Caco-2 (cell line): ENCODE results near the gene RSPH9. TPM values are rescaled to one million over a fixed set of nuclear protein-coding genes. Genes with fewer than 3 reads are reported as not detected.

Experiments
- BruUV-seq: library from RNA; stranded (reverse); fragments of 400-500 nt; replicated peaks from 2 replicates; lab custom pipeline; 2021; lab: Mats Ljungman, UMichigan
- CTCF ChIA-PET: fragments of 300-600 bp; sonication (Branson Sonifier 250); formaldehyde crosslinking; loops from one replicate; lab custom pipeline; 2022; ENCODE audit warnings: antibody characterized with exemption; lab: Charles Lee
- POLR2A ChIA-PET: fragments of 300-600 bp; sonication (Branson Sonifier 250); formaldehyde crosslinking; loops from one replicate; lab custom pipeline; 2022; ENCODE audit warnings: antibody characterized with exemption; lab: Charles Lee
- DNase-seq, 2 experiments: peaks; one replicate each; pipeline versions ENCODE4 v3.0.0 to v3.0.0-alpha.2; 2020 to 2022
- H3K27me3 ChIP-seq: replicated peaks from 2 replicates; pipeline ENCODE4 v1.6.0; 2011; ENCODE audit warnings: low read length; ENCODE audit not compliant: control insufficient read depth, insufficient read depth
- H3K36me3 ChIP-seq: 2 replicates; pipeline ENCODE4 v1.5.1; 2011; ENCODE audit warnings: low read length; ENCODE audit not compliant: control insufficient read depth, insufficient read depth
- H3K4me1 ChIP-seq: fragments of 250-450 bp; sonication (Bioruptor Pico); 2 replicates; pipeline ENCODE4 v1.5.1; 2020; ENCODE audit warnings: mild to moderate bottlenecking
- H3K4me3 ChIP-seq: 2 replicates; pipeline ENCODE4 v1.5.1; 2011; ENCODE audit warnings: low read depth, mild to moderate bottlenecking, control low read depth, low read length
- H3K9me3 ChIP-seq: fragments of 250-450 bp; sonication (Bioruptor Pico); 2 replicates; pipeline ENCODE4 v1.5.1; 2020; ENCODE audit warnings: mild to moderate bottlenecking, moderate library complexity
- H3K27ac Mint-ChIP-seq: one replicate; pipeline ENCODE4 v1.8.0; 2022; ENCODE audit warnings: mixed read lengths; ENCODE audit not compliant: unreplicated experiment
- H3K27me3 Mint-ChIP-seq: one replicate; pipeline ENCODE4 v1.8.0; 2022; ENCODE audit warnings: mixed read lengths; ENCODE audit not compliant: insufficient read depth, unreplicated experiment
- H3K36me3 Mint-ChIP-seq: one replicate; pipeline ENCODE4 v1.8.0; 2022; ENCODE audit warnings: mild to moderate bottlenecking, mixed read lengths; ENCODE audit not compliant: insufficient read depth, unreplicated experiment
- H3K4me1 Mint-ChIP-seq: one replicate; pipeline ENCODE4 v1.8.0; 2022; ENCODE audit warnings: low read depth, mixed read lengths; ENCODE audit not compliant: unreplicated experiment
- H3K4me3 Mint-ChIP-seq: one replicate; pipeline ENCODE4 v1.8.0; 2022; ENCODE audit warnings: mild to moderate bottlenecking, moderate library complexity, mixed read lengths; ENCODE audit not compliant: unreplicated experiment
- H3K9me3 Mint-ChIP-seq: one replicate; pipeline ENCODE4 v1.8.0; 2022; ENCODE audit warnings: mixed read lengths; ENCODE audit not compliant: unreplicated experiment
- intact Hi-C: fragments of 100-400 bp; cut with micrococcal nuclease; formaldehyde crosslinking; loops from one replicate; pipeline ENCODE4 v1.10.0; 2022; ENCODE audit not compliant: unreplicated experiment
- total RNA-seq: library from RNA; stranded (reverse); gene quantifications from 2 replicates; pipeline ENCODE4 v1.2.3, GENCODE V29; 2022
- TF ChIP-seq, protein P1 (sequence below), 2 experiments: fragments of 200-600 bp in 1 of 2; IDR thresholded peaks; 1 replicate in 1 of 2; 2 replicates in 1 of 2; pipeline versions ENCODE4 v1.5.1 to v1.8.0; 2011 to 2022; ENCODE audit warnings: antibody characterized with exemption in 1 of 2, control low read depth in 1 of 2, inconsistent platforms in 1 of 2, low read depth in 1 of 2, low read length in 1 of 2, mild to moderate bottlenecking in 1 of 2, moderate library complexity in 1 of 2; ENCODE audit not compliant: insufficient read depth in 1 of 2, severe bottlenecking in 1 of 2, unreplicated experiment in 1 of 2

RSPH9 gene
- total RNA-seq, 1 experiment from 2014 or later = not detected

DNA sequence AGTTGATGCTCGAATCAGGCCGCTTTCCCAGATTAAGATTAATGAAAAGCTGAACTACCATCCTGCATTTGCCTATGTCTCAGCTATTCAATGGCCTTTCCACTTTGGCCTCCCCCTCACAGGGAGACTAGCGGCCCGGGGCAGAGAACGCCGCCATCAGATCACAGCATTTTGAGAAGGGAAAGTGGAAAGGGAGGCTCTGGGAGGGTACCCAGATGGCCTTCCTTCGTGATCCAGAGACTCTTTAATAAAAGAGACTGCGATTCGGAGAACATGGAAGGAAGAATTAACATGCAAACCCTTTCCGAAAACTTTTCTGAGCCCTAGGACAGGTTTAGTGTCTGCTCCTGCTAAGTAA is 42.2 kb downstream of the RSPH9 start:
- Histone ChIP-seq H3K27me3 (no peaks in the 10 kb centered on the region), H3K4me3 (peak overlapping the region; percentile 78), H3K9me3 (no peaks in the 10 kb centered on the region), H3K4me1 (peaks cover 22% of the 10 kb centered on the region; the same call in 1 of the 2 replicates), H3K36me3 (no peaks in the 10 kb centered on the region)
- no TSS peak for BruUV-seq
- Mint-ChIP-seq H3K9me3 (no peaks in the 10 kb centered on the region), H3K4me3 (peak overlapping the region; percentile 91), H3K4me1 (peaks cover 39% of the 10 kb centered on the region), H3K27me3 (no peaks in the 10 kb centered on the region), H3K36me3 (peaks cover 8% of the 10 kb centered on the region), H3K27ac (peak overlapping the region; percentile 93)
- TF ChIP-seq, protein P1, sequence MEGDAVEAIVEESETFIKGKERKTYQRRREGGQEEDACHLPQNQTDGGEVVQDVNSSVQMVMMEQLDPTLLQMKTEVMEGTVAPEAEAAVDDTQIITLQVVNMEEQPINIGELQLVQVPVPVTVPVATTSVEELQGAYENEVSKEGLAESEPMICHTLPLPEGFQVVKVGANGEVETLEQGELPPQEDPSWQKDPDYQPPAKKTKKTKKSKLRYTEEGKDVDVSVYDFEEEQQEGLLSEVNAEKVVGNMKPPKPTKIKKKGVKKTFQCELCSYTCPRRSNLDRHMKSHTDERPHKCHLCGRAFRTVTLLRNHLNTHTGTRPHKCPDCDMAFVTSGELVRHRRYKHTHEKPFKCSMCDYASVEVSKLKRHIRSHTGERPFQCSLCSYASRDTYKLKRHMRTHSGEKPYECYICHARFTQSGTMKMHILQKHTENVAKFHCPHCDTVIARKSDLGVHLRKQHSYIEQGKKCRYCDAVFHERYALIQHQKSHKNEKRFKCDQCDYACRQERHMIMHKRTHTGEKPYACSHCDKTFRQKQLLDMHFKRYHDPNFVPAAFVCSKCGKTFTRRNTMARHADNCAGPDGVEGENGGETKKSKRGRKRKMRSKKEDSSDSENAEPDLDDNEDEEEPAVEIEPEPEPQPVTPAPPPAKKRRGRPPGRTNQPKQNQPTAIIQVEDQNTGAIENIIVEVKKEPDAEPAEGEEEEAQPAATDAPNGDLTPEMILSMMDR (IDR thresholded peaks at IDR 0.05; ENCODE audit: insufficient read depth in 1 of 2, low read depth in 1 of 2, low read length in 1 of 2, severe bottlenecking in 1 of 2, unreplicated experiment in 1 of 2) = no peak
- CTCF ChIA-PET = interaction anchor here (1.0 kb wide), 1 partner anchor 82 kb away, joined by 3 read pairs; no protein-coding TSS in a partner anchor
- DNase-seq = no peak
- POLR2A ChIA-PET = no interaction called here
- intact Hi-C loops = no loop called here

DNA sequence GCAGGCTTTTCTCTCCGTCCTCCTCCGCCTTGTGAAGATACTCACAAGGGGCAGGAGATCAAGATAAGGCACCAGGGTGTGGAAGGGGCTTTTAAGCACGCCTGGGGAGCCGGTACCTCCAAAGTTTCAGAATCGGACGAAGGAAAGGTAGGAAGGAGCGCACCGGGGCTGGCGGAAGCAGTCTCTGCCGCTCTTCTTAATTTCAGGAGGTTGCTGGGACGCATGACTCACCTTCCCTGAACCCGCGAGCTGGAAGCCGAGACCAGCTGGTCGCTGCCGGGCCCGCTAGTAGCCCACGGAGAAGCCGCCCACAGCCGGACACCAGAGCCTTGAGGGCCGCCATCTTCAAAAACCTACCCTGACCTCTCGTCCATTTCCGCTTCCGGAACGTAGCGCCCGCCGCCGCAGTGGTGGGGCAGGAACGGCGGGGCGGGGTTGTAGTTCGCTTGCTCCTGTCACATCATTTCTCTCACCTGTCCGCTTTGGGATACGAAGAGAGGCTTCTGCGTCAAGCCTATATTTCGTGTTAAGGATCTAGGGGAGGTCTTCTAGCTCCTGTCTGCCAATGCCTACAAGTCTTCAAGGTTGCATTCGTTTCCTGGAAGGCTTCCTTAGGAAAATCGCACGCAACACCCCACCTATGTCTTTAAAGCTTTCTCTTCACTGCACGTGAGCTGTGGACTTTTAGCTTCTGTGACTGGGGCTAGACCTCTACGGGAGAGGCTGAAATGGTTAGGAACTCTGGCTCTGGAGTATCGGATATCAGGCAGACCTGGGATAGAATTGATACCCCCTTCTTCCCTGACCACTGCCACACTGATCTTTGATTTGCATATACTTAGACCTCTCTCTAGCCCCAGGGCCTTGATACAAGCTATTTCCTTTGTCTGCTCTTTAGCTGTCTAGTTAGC is 42.9 kb downstream of the RSPH9 start, which contains the start of gene MRPS18A:
TSS of gene MRPS18A (minus strand) at position 355 of the 911 bp plus-strand sequence. CDS start at position 343, 12 bp downstream.
- Histone ChIP-seq H3K9me3 (no peaks in the 10 kb centered on the region), H3K4me1 (peaks cover 16% of the 10 kb centered on the region; the same call in 1 of the 2 replicates), H3K4me3 (peak within 1 kb of the TSS; percentile 78), H3K27me3 (no peaks in the 10 kb centered on the region), H3K36me3 (no peaks in the 10 kb centered on the region)
- TF ChIP-seq, protein P1 (IDR thresholded peaks at IDR 0.05; ENCODE audit: insufficient read depth in 1 of 2, low read depth in 1 of 2, low read length in 1 of 2, severe bottlenecking in 1 of 2, unreplicated experiment in 1 of 2) = no peak
- no peaks in the 10 kb centered on the region for H3K9me3 Mint-ChIP-seq
- H3K27ac Mint-ChIP-seq = peak within 1 kb of the TSS; percentile 93
- BruUV-seq = TSS peak; percentile 61
- H3K27me3 Mint-ChIP-seq = no peaks in the 10 kb centered on the region
- ChIA-PET CTCF (interaction anchor here (0.7 to 1.1 kb wide), 3 partner anchors 20 to 391 kb away, joined by 3 to 5 read pairs (median 3); no protein-coding TSS in a partner anchor), POLR2A (no interaction called here)
- peaks cover 8% of the 10 kb centered on the region for H3K36me3 Mint-ChIP-seq
- peaks cover 34% of the 10 kb centered on the region for H3K4me1 Mint-ChIP-seq
- intact Hi-C loops = no loop called here
- peak within 1 kb of the TSS; percentile 91 for H3K4me3 Mint-ChIP-seq
- DNase-seq = peak; percentile 79 to 88

DNA sequence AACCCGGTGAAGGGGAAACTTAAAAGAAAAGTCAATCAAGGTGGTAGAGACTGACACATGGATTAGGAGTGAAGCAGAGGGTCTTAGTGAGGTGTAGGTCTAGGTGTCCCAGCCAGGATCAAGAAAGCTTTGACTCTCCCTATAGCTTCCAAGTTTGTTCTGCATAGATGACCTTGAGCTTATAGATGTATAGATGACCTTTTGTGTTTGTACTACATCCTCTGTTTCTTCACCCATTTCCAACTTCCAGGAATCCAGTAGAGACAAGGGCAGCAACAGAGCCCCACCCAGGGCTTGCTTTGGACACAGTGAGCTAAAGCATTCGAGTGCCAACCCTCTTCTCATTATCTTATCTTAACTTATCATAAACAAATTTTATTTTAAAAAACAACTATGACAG is 44.6 kb downstream of the RSPH9 start:
- Mint-ChIP-seq H3K27me3 (no peaks in the 10 kb centered on the region), H3K9me3 (no peaks in the 10 kb centered on the region), H3K4me1 (peaks cover 19% of the 10 kb centered on the region), H3K36me3 (peaks cover 8% of the 10 kb centered on the region), H3K27ac (no peak overlapping the region), H3K4me3 (no peak overlapping the region)
- ChIA-PET POLR2A (no interaction called here), CTCF (no interaction called here)
- Histone ChIP-seq H3K4me3 (no peak overlapping the region), H3K36me3 (no peaks in the 10 kb centered on the region), H3K27me3 (no peaks in the 10 kb centered on the region), H3K4me1 (peaks cover 7% of the 10 kb centered on the region; the same call in 1 of the 2 replicates), H3K9me3 (no peaks in the 10 kb centered on the region)
- BruUV-seq = no TSS peak
- no peak for DNase-seq
- intact Hi-C loops = no loop called here
- TF ChIP-seq, protein P1 (IDR thresholded peaks at IDR 0.05; ENCODE audit: insufficient read depth in 1 of 2, low read depth in 1 of 2, low read length in 1 of 2, severe bottlenecking in 1 of 2, unreplicated experiment in 1 of 2) = no peak
